T-helper 9 cell (primary cell): ENCODE data around the gene ZFAND3.

ENCODE experiments used
- DNase-seq: peaks from one replicate; pipeline ENCODE4 v3.0.0-alpha.2; 2020

The ZFAND3 gene

GRCh38 chr6:38056361-38056760 is 236.8 kb downstream of the ZFAND3 start:
- no peak for DNase-seq

- DNase-seq, result no peak
These were observed 238.5 kb downstream of the ZFAND3 start for GRCh38 chr6:38057994-38058393.

- no peak for DNase-seq
These were observed 242.5 kb downstream of the ZFAND3 start for GRCh38 chr6:38062066-38062465.

- DNase-seq, result no peak
These were observed 244.4 kb downstream of the ZFAND3 start for GRCh38 chr6:38063973-38064372.

- no peak for DNase-seq
These were observed 244.9 kb downstream of the ZFAND3 start for GRCh38 chr6:38064431-38064830.

GRCh38 chr6:38065734-38066305 is 246.3 kb downstream of the ZFAND3 start:
- no peak for DNase-seq

- DNase-seq, result no peak
These were observed 247.9 kb downstream of the ZFAND3 start for GRCh38 chr6:38067263-38067980.

- DNase-seq, result no peak
These were observed 249.5 kb downstream of the ZFAND3 start for GRCh38 chr6:38068854-38069590.

- no peak for DNase-seq
These were observed 258.0 kb downstream of the ZFAND3 start for GRCh38 chr6:38077488-38078030.

GRCh38 chr6:38078671-38079070 is 259.1 kb downstream of the ZFAND3 start:
- DNase-seq, result no peak

GRCh38 chr6:38079107-38079506 is 259.6 kb downstream of the ZFAND3 start:
- no peak for DNase-seq

GRCh38 chr6:38079537-38079936 is 260.0 kb downstream of the ZFAND3 start:
- no peak for DNase-seq

GRCh38 chr6:38080360-38080759 is 260.8 kb downstream of the ZFAND3 start:
- DNase-seq, result no peak

GRCh38 chr6:38080889-38081288 is 261.4 kb downstream of the ZFAND3 start:
- no peak for DNase-seq

GRCh38 chr6:38085031-38085430 is 265.5 kb downstream of the ZFAND3 start:
- DNase-seq, result no peak

GRCh38 chr6:38086346-38086745 is 266.8 kb downstream of the ZFAND3 start:
- no peak for DNase-seq

GRCh38 chr6:38088010-38088409 is 268.5 kb downstream of the ZFAND3 start:
- no peak for DNase-seq

- no peak for DNase-seq
These were observed 269.3 kb downstream of the ZFAND3 start for GRCh38 chr6:38088829-38089228.

- DNase-seq, result no peak
These were observed 272.1 kb downstream of the ZFAND3 start for GRCh38 chr6:38091613-38092012.

GRCh38 chr6:38092465-38092864 is 272.9 kb downstream of the ZFAND3 start:
- DNase-seq, result no peak

- DNase-seq, result no peak
These were observed 273.4 kb downstream of the ZFAND3 start for GRCh38 chr6:38092964-38093363.

GRCh38 chr6:38095054-38095453 is 275.5 kb downstream of the ZFAND3 start:
- DNase-seq, result no peak

GRCh38 chr6:38099221-38099620 is 279.7 kb downstream of the ZFAND3 start:
- DNase-seq, result no peak

- DNase-seq, result no peak
These were observed 280.9 kb downstream of the ZFAND3 start for GRCh38 chr6:38100380-38100779.
